MCF 10A (cell line): ENCODE data around the gene PIGU. TPM values are rescaled to one million over a fixed set of nuclear protein-coding genes. Genes with fewer than 3 reads are reported as not detected.

Experiments used
- BruUV-seq: library from RNA; stranded (reverse); fragments of 400-500 nt; replicated peaks from 2 replicates; lab custom pipeline; 2021; lab: Mats Ljungman, UMichigan
- CTCF ChIA-PET: fragments of 300-600 bp; sonication (Branson Sonifier 250); formaldehyde crosslinking; extraction: SDS; loops from one replicate; lab custom pipeline; 2021; ENCODE audit warnings: antibody characterized with exemption, inconsistent platforms; lab: Yijun Ruan, JAX
- POLR2A ChIA-PET: fragments of 300-600, 350-650 bp; sonication (Branson Sonifier 250); formaldehyde crosslinking; extraction: SDS; loops from one replicate; lab custom pipeline; 2020; ENCODE audit warnings: antibody characterized with exemption, inconsistent platforms; lab: Yijun Ruan, JAX
- DNase-seq: peaks from one replicate; pipeline ENCODE4 v3.0.0-alpha.2; 2018; ENCODE audit not compliant: unreplicated experiment
- H3K27ac Mint-ChIP-seq: one replicate; pipeline ENCODE4 v1.8.0; 2022; ENCODE audit warnings: mild to moderate bottlenecking, low read depth, mixed read lengths; ENCODE audit not compliant: unreplicated experiment
- H3K27me3 Mint-ChIP-seq: one replicate; pipeline ENCODE4 v1.8.0; 2022; ENCODE audit warnings: mixed read lengths; ENCODE audit not compliant: insufficient read depth, unreplicated experiment
- H3K36me3 Mint-ChIP-seq: one replicate; pipeline ENCODE4 v1.8.0; 2022; ENCODE audit warnings: mild to moderate bottlenecking, moderate library complexity, mixed read lengths; ENCODE audit not compliant: insufficient read depth, unreplicated experiment
- H3K4me1 Mint-ChIP-seq: one replicate; pipeline ENCODE4 v1.8.0; 2022; ENCODE audit warnings: mixed read lengths; ENCODE audit not compliant: insufficient read depth, unreplicated experiment
- H3K4me3 Mint-ChIP-seq: one replicate; pipeline ENCODE4 v1.8.0; 2022; ENCODE audit warnings: mild to moderate bottlenecking, moderate library complexity, mixed read lengths; ENCODE audit not compliant: unreplicated experiment
- H3K9me3 Mint-ChIP-seq: one replicate; pipeline ENCODE4 v1.8.0; 2022; ENCODE audit warnings: mixed read lengths; ENCODE audit not compliant: unreplicated experiment
- CTCF ChIP-seq: fragments of 200-600 bp; IDR thresholded peaks from one replicate; pipeline ENCODE4 v1.8.0; 2022; ENCODE audit warnings: antibody characterized with exemption, mild to moderate bottlenecking; ENCODE audit not compliant: unreplicated experiment
- intact Hi-C: fragments of 100-400 bp; cut with micrococcal nuclease; formaldehyde crosslinking; loops from 2 replicates; pipeline ENCODE4 v1.14.1; 2022
- total RNA-seq: library from RNA; stranded (reverse); gene quantifications from 2 replicates; pipeline ENCODE4 v1.2.3, GENCODE V29; 2022

The PIGU gene
- total RNA-seq, 1 experiment from 2014 or later: 14.5 TPM

- DNase-seq: peak; percentile 76
- Mint-ChIP-seq H3K27me3 (no peaks in the 10 kb centered on the region), H3K9me3 (no peaks in the 10 kb centered on the region), H3K36me3 (no peaks in the 10 kb centered on the region), H3K4me3 (peak within 1 kb of the TSS; percentile 95), H3K4me1 (peaks cover 8% of the 10 kb centered on the region), H3K27ac (peak within 1 kb of the TSS; percentile 77)
- no peak for TF ChIP-seq CTCF
- CTCF ChIA-PET: interaction anchor here (0.6 to 3.1 kb wide), 14 partner anchors 30 to 392 kb away, joined by 3 to 27 read pairs (median 3); no protein-coding TSS in a partner anchor
- POLR2A ChIA-PET: interaction anchor here (0.6 to 6.1 kb wide), 24 partner anchors 9 to 392 kb away, joined by 3 to 44 read pairs (median 4); partner anchors contain the start of genes DYNLRB1 and PIGU
- intact Hi-C loops: loop anchor here (1.0 to 5.0 kb wide), 3 partner anchors 28 to 392 kb away; partner anchors contain the start of gene PIGU
- no TSS peak for BruUV-seq
These were observed 27.5 kb upstream of the PIGU start, which contains the start of gene TP53INP2 for GRCh38 chr20:34704177-34705007. Gene TP53INP2, plus strand, starts transcription at chr20:34704344. Its CDS starts 4,396 bp downstream, at chr20:34708740.

GRCh38 chr20:34703424-34704176, 26.7 kb upstream of the PIGU start:
- H3K27me3 Mint-ChIP-seq: no peaks in the 10 kb centered on the region
- no TSS peak for BruUV-seq
- ChIA-PET POLR2A (interaction anchor here (0.5 to 6.1 kb wide), 18 partner anchors 10 to 1035 kb away, joined by 3 to 44 read pairs (median 4); partner anchors contain the start of genes DYNLRB1, ITCH and PIGU), CTCF (interaction anchor here (0.6 to 3.1 kb wide), 10 partner anchors 17 to 391 kb away, joined by 3 to 27 read pairs (median 3); no protein-coding TSS in a partner anchor)
- peak; percentile 14 for DNase-seq
- no peak overlapping the region for H3K27ac Mint-ChIP-seq
- peak overlapping the region; percentile 95 for H3K4me3 Mint-ChIP-seq
- intact Hi-C loops: loop anchor here (2.0 kb wide), 1 partner anchor 27 kb away; the partner anchor contains the start of gene PIGU
- TF ChIP-seq CTCF: no peak
- H3K9me3 Mint-ChIP-seq: no peaks in the 10 kb centered on the region
- H3K4me1 Mint-ChIP-seq: peaks cover 8% of the 10 kb centered on the region
- H3K36me3 Mint-ChIP-seq: no peaks in the 10 kb centered on the region

- intact Hi-C loops: no loop called here
- no peak for DNase-seq
- ChIA-PET CTCF (interaction anchor here (0.6 to 3.1 kb wide), 6 partner anchors 18 to 390 kb away, joined by 3 to 27 read pairs (median 7); no protein-coding TSS in a partner anchor), POLR2A (interaction anchor here (0.6 to 6.1 kb wide), 14 partner anchors 11 to 340 kb away, joined by 3 to 44 read pairs (median 4); partner anchors contain the start of genes DYNLRB1, ITCH and PIGU)
- Mint-ChIP-seq H3K27ac (no peak overlapping the region), H3K9me3 (no peaks in the 10 kb centered on the region), H3K4me3 (peak overlapping the region; percentile 95), H3K4me1 (peaks cover 8% of the 10 kb centered on the region), H3K36me3 (no peaks in the 10 kb centered on the region), H3K27me3 (no peaks in the 10 kb centered on the region)
- no peak for TF ChIP-seq CTCF
- no TSS peak for BruUV-seq
These were observed 26.1 kb upstream of the PIGU start for GRCh38 chr20:34703061-34703423.
